HG03378 (cell line): ENCODE data around the gene SOHLH1.

Source experiments
- ATAC-seq: cut with Tn5 transposase; IDR thresholded peaks from one replicate; pipeline ENCODE4 v1.9.1; 2021; ENCODE audit warnings: mild to moderate bottlenecking, moderate library complexity; ENCODE audit not compliant: unreplicated experiment

SOHLH1 gene

GRCh38 chr9:135704483-135704882 is 5.2 kb upstream of the SOHLH1 start:
- no peak for ATAC-seq

GRCh38 chr9:135703726-135704125 is 4.4 kb upstream of the SOHLH1 start:
- no peak for ATAC-seq

DNA sequence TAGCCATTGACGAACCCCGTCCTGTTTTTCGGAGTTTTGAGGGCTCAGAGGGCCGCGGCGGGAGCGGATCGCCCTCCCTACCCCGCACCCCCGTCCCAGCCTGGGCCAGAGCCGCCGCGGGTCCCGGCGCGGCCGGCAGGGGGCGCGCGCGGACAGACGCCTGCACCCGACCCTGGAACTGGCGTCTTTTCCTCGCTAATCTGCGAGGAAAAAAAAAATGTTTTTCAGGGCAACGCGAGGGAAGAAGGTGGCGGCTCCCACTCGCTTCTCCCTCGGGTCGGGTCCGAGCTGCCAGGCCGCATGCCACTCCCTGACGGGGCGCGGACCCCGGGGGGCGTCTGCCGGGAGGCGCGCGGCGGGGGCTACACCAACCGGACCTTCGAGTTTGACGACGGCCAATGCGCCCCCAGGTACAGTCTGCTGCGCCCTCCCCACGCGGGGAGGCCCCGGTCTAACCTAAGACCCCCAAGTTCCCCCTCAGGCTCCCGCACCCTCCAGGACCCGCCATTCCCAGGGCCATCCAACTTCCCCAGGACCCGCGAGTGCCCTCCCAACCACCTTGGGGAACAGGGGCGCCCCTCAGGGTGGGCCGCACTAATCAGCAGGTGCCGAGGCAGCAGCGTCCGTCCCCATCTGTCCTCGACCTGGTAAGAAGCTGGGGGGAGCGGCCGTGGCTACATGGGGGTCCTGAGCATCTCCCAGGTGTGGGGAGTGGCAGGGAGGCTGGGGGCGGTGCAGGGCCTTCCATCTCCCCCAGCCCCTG is 2.9 kb upstream of the SOHLH1 start, which contains the start of gene KCNT1:
Gene KCNT1 (plus strand): TSS at position 227 of the 763 bp plus-strand sequence. CDS start 74 bp downstream, at position 301.
- no peak for ATAC-seq

- no peak for ATAC-seq
Measured at GRCh38 chr9:135701067-135701958, 2.0 kb upstream of the SOHLH1 start.

GRCh38 chr9:135700525-135700924 is 1.2 kb upstream of the SOHLH1 start:
- ATAC-seq = no peak

GRCh38 chr9:135698767-135699166 is 514 bp downstream of the SOHLH1 start:
- no peak for ATAC-seq

DNA sequence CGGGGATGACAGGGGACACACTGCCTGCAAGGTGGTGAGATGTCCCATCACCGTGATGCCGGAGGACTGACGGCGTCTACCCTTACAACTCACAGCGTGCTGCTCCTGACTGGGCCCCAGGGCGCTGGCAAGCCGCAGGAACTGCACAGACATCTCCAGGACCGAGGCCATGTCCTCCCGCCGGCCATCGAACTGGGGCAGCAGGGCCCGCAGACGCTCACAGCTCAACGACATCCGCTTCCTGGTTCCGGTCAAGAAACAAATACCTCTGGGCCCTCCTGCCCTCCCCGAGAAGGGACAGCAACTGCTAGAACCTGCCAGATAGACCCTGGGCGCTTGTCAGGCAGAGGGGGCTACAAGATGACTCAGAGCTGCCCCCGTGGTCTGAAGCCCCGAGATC is 1.0 kb downstream of the SOHLH1 start:
- no peak for ATAC-seq

- no peak for ATAC-seq
Measured at GRCh38 chr9:135697226-135697625, 2.1 kb downstream of the SOHLH1 start.

DNA sequence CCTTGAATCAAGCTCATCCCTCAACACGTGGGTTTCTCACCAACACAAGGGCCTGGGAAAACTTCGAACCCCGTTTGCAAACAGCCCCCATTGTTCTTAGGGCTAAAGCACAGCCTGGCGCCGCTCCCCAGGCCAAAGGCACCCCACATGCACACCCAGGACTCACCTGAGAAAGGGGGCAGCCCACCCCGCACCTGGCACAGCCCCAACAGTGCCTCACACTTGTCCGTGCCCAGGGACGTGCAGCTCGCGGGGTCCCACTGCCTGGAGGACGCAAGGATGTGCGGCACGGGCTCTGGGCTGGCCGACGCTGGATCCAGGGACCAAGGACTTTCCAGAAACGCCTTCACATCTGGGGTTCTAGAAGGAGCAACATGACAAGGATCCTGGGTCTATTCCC is 2.8 kb downstream of the SOHLH1 start:
- ATAC-seq = no peak

GRCh38 chr9:135695642-135696041 is 3.6 kb downstream of the SOHLH1 start:
- ATAC-seq = no peak

GRCh38 chr9:135695036-135695435 is 4.2 kb downstream of the SOHLH1 start:
- no peak for ATAC-seq

DNA sequence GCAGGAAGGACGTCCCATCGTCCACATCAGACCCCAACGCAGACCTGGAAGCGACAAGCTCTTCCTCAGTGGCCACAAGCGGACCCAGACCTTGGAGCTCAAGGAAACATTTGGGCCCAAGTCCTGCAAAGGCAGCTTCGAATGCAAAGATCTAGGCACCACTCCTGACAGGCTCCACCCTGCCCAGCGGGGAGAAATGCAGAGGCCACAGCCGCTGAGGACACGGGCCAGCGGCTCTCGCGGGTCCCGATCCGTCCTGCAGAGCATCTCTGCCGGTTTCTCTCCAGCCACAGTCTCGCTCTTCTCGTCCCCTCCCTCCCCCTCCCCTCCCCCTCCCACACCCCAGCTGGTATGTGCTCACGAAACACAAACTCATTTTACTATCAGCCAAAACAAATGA is 4.9 kb downstream of the SOHLH1 start:
- no peak for ATAC-seq

DNA sequence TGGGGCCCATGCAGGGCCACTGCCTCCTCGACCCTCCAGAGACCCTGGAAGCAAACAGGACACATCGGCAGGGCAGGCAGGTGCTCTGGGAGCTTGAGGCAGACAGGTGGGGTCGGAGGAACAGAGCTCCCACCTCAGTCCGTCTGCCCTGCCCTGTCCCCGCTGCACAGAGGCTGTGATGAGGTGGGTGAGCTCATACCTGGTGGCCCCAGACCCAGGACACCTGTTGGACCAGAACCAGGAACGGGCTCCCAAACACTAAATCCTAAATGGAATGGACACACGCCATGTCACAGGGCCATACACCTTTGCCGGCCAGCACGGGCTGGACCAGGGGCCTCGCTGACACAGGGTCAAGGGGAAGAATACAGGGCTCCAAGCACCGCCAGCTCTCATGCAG is 5.5 kb downstream of the SOHLH1 start:
- no peak for ATAC-seq

GRCh38 chr9:135693265-135693664 is 6.0 kb downstream of the SOHLH1 start:
- ATAC-seq = no peak

- no peak for ATAC-seq
Measured at GRCh38 chr9:135692410-135692809, 6.9 kb downstream of the SOHLH1 start.

GRCh38 chr9:135690836-135691570 is 8.3 kb downstream of the SOHLH1 start:
- ATAC-seq = no peak

DNA sequence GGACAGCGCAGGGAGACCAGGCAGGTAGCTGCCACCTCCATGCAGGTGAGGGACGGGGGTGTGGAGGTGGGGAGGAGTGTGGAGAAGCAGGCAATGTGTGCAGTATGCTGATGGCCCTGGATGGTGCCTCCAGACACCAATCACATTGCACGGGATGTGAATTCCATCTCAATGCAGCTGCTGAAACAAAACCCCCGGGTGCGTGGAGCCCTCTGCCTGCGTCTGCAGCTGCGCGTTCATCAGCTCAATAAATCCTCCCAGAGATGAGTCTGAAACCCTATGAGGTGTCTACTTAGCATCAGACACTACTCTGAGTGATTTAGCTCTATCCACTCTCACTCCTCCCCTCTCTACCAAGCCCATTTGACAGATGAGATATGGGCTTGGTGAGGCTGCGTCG is 10.3 kb downstream of the SOHLH1 start:
- ATAC-seq = no peak

DNA sequence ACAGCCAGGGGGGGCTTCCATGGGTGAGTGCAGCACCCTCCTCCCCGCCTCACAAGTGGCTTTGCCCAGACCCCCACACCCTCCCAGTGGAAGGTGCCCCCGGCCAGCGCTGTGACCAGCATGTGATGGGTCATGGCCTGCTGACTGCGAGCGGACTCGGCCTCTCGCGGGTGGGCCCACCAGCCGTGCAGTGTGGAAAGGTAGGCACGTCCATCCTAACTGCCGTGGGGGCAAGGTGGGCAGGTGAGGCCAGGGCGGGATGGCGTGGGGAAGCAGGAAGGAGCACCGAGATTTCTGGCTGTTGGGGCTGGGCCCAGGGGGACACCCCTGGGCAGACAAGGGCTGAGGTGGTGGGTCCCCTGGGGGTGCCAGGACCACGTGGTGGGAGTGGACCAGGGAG is 12.1 kb downstream of the SOHLH1 start:
- no peak for ATAC-seq

DNA sequence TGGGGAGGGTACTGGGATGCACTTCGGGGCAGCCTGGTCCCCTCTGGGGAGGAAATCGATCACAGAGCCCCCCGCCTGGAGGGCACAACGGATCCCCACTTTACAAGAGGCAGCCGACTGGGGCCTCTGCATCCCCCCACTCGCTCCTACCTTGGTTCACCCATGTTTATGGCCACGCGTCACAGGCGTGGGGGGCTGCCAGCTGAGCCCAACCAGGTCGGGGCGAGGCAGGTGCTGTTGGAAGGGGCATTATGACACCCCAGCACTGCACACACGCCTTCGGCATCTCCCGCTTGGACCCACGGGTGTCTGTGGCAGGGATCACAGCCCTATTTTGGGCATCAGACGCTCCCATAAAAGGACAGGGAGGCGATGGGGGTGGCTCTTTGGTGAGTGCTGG is 14.6 kb downstream of the SOHLH1 start:
- no peak for ATAC-seq

DNA sequence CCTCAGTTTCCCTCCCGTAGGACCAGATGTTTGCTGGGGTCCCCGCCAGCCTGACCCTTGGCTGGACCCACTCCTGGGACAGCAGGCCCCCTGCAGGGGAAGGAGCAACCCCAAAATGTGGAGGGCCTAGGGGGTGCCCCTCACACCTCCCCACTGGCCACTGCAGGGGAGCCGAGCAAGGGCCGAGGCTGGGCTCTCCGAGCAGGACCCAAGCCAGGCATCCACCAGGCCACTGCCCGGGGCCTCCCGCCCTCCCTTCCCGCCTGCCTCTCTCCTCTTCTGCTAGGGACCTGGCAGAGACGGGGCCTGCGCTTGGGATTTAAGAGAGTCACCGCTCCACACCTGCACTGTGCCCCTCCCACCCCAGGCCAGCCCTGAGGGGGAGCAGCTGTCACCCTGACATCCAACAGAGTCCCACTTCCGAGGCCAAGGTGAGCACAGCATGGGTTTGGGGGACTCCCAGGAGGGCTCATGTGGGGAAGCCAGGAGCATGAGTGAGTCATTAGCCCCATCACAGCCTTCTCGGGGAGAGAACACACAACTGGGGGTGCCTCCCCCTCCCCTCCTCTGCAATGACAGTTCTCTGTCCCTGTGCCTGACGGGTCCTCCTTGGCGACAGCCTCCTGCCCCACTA is 15.8 kb downstream of the SOHLH1 start:
- no peak for ATAC-seq

DNA sequence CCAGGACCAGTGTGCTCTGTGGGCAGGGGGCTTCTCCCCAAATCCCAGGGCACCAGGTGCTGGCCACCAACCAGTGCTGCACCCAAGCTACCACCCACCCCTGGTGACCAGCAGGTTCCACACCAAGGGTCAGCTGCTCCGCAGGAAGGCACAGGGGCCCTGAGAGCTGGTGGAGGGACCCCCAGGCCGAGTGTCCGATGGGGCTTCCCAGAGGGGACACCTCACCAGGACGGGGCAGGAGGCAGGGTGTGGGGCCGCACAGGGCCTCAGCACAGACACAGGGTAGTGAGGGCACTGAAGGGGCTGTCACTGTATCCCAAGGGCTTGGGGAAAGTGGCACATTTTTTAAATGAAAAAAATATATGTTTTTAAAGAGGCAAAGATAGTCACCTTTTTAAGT is 18.1 kb downstream of the SOHLH1 start:
- ATAC-seq = no peak
